ENCODE results near the gene PTTG1.
A peak's percentile ranks its signal among the peaks of the same experiment; 100 is the strongest.

Gene PTTG1

DNA sequence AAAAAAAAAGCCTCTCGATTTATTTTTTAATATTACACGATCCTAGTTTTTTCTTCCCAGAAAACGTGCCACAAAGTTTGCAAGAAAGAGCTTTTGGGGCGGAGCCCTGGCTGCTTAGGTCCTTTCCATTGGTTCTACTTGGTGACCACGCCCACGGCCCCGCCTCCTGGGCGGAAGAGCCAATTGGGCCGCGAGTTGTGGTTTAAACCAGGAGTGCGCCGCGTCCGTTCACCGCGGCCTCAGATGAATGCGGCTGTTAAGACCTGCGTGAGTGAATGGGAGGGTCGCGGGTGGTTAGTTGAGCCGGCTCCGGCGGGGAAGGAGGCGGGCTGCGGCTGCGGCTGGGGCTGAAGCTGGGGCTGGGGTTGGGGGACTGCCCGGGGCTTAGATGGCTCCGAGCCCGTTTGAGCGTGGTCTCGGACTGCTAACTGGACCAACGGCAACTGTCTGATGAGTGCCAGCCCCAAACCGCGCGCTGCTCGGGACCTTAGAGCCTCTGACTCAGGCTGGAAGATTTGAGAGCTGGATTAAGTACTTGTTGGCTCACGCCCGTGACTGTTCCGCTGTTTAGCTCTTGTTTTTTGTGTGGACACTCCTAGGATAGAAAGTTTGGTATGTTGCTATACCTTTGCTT is at the start of gene PTTG1:
Gene PTTG1, plus strand, starts transcription at position 231 of the 634 bp plus-strand sequence. CDS start 458 bp downstream, outside the sequence.
- DNase-seq, result peak; percentile 98

GRCh38 chr5:160375166-160375565 is 46.5 kb upstream of the PTTG1 start:
- DNase-seq, result no peak

- no peak for DNase-seq
Measured at GRCh38 chr5:160375701-160376100, 46.0 kb upstream of the PTTG1 start.

- no peak for DNase-seq
Measured at GRCh38 chr5:160376416-160376815, 45.2 kb upstream of the PTTG1 start.

- DNase-seq, result no peak
Measured at GRCh38 chr5:160377651-160378050, 44.0 kb upstream of the PTTG1 start.

DNA sequence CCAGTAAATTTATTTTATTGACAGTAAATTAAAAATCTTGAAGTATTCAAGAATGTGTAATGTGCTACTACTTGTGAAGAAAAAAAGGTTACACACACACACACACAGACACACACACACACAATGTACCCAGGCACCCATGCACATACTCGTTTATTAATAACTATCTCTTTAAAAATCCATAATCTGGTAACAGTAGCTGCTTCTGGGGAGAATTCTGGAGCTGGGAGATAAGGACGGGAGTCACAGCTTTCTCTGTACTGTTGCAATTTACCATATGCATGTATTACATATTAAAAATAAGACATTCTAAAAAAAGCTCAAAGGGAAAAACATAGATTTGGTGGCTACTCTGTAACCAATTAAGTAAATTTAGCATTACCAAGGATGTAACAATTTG is 43.3 kb upstream of the PTTG1 start:
- no peak for DNase-seq

DNA sequence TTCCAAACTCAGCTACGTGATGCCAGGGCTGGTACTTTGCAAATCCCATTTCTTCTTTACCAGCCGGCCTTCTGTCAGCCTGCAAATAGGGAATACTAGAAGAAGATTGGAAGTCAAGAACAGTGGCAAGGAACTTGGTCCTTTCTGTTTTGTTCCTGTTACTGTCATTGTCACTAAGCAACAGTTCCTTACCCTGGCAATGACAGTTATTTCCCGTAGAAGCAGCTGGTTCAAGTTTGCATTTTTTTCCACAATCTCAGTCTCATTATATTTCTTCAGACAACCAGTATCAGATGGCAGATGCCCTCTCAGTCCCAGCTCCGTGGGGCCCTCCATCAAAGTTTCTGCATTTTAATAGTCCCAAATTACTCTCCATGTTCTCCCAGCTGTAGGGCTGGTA is 42.1 kb upstream of the PTTG1 start:
- no peak for DNase-seq

DNA sequence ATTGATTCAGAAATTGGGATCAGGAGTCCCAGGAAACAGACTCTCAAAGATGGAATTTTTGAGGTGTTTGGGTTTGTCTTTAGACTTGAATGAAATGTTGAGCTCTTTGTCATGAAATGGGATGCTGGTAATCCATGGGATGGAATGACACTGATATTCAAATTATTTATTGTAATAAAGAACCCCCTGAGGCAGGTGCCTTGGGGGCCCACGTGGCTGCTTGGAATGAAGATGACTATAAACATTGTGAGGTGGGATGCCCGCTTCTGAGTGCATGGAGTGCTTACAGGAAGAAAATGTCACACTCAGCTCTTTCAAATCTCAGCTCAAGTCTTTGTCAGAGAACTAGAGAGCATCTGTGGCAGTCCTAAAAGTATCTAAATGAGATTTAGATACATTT is 41.6 kb upstream of the PTTG1 start:
- DNase-seq, result no peak

GRCh38 chr5:160382346-160382745 is 39.3 kb upstream of the PTTG1 start:
- DNase-seq, result no peak

DNA sequence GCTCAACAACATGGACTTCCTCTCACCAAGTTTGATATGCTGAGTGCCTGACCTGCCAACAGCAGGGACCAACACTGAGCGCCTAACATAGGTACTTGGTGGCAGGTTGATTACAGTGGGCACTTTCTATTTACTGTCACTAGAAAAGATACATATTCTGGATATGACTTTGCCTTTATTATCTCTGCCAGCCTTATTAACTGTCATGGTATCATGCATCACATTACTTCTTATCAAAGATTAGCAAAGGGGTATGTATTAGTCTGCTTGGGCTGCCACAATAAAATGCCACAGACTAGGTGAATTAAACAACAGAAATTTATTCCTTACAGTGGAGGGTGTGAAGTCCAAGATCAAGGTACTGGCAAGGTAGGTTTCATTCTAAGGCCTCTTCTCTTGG is 37.0 kb upstream of the PTTG1 start:
- DNase-seq, result no peak

DNA sequence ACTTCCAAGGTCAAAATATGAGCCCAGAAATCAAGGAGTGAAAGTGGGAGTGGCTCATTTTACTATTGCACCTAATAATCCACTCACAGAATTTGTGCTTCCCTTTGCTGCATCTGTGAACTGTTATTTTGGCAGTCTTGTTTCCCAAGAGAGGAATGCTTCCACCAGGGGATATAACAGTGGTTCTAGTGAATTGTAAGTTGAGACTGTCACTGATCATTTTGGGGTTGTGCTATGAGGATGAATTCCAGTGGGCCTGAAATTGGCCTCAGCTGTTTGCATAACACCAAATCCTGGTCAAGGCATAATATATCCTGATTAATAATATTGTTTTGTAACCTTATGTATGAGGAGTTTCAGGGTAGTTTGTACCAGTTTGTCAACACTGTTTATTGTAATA is 36.2 kb upstream of the PTTG1 start:
- DNase-seq, result no peak

DNA sequence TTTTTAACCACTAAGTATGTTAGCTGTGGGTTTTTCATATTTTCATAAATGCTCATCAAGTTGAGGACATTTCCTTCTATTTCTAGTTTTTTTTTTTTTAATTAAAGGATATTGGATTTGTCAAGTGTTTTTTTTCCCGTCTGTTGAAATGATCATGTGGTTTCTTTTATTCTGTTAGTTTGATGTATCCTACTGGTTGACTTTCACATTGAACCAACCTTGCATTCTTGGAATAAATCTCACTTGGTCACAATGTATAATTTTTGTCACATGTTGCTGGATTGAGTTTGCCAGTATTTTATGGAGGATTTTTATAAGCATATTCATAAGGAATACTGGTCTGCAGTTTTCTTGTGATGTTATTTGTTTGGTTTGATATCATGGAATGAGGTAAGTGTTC is 34.2 kb upstream of the PTTG1 start:
- DNase-seq, result no peak

- DNase-seq, result no peak
Measured at GRCh38 chr5:160390787-160391696, 30.6 kb upstream of the PTTG1 start.

- no peak for DNase-seq
Measured at GRCh38 chr5:160395111-160395510, 26.5 kb upstream of the PTTG1 start.

GRCh38 chr5:160397492-160397891 is 24.2 kb upstream of the PTTG1 start:
- DNase-seq, result no peak

DNA sequence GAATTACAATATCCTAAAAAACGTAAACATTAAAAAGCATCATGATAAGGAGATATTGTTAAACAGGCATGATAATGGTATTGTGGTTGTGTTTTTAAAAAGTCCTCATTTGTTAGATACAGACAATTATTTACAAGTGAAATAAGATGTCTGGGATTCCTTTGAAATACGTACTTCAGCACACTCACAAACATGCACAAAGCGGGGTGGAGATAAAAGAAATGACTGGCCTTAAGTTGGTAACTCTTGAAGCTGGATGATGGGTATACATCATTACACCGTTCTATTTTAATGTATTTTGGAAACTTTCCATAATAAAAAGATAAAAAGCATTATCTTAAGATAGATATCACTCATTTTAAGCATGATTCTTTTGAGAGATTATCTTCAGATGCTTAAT is 22.8 kb upstream of the PTTG1 start:
- no peak for DNase-seq

- DNase-seq, result peak; percentile 95
Measured at GRCh38 chr5:160399402-160400353, 22.0 kb upstream of the PTTG1 start, which contains the start of gene FAM200C. TSS of gene FAM200C (minus strand) at chr5:160400054. CDS start at chr5:160395490, 4,564 bp downstream.

- DNase-seq, result peak; percentile 97
Measured at GRCh38 chr5:160418561-160419457, 2.8 kb upstream of the PTTG1 start, which contains the start of gene SLU7. TSS of gene SLU7 (minus strand) at chr5:160419081. CDS start at chr5:160415294, 3,787 bp downstream.

- DNase-seq, result no peak
Measured at GRCh38 chr5:160419458-160420330, 2.0 kb upstream of the PTTG1 start.

GRCh38 chr5:160420331-160420610 is 1.4 kb upstream of the PTTG1 start:
- no peak for DNase-seq

GRCh38 chr5:160423099-160423498 is 1.4 kb downstream of the PTTG1 start:
- DNase-seq, result no peak

All from right hindlimb (tissue), 1 donor.